Activated CD8-positive, alpha-beta T cell treated with anti-CD3 and anti-CD28 coated beads, Interleukin-2, amount 10 ng/mL, durations not matched to agents 7 days and 5 days (primary cell): ENCODE data around the gene KCNIP4. TPM values are rescaled to one million over a fixed set of nuclear protein-coding genes. Genes with fewer than 3 reads are reported as not detected.

ENCODE experiments used
- ATAC-seq: fragments of 150-1000 bp; cut with Tn5 transposase; one replicate; pipeline ENCODE4 v1.10.0; 2021; ENCODE audit warnings: moderate library complexity
- CTCF ChIA-PET: fragments of 350-600 bp; sonication (Branson Sonifier 250); formaldehyde crosslinking; loops from one replicate; lab custom pipeline; 2021; ENCODE audit warnings: antibody characterized with exemption; lab: Charles Lee
- POLR2A ChIA-PET: fragments of 350-600 bp; sonication (Branson Sonifier 250); formaldehyde crosslinking; loops from one replicate; lab custom pipeline; 2021; ENCODE audit warnings: antibody characterized with exemption; lab: Charles Lee
- DNase-seq: peaks from one replicate; pipeline ENCODE4 v3.0.0-alpha.2; 2020
- H3K27ac Mint-ChIP-seq: one replicate; pipeline ENCODE4 v1.8.0; 2021; ENCODE audit warnings: mild to moderate bottlenecking, mixed read lengths
- H3K27me3 Mint-ChIP-seq: one replicate; pipeline ENCODE4 v1.8.0; 2021; ENCODE audit warnings: low read depth, mixed read lengths
- H3K36me3 Mint-ChIP-seq: one replicate; pipeline ENCODE4 v1.8.0; 2021; ENCODE audit warnings: low read depth, mixed read lengths
- H3K4me1 Mint-ChIP-seq: one replicate; pipeline ENCODE4 v1.8.0; 2021; ENCODE audit warnings: low read depth, mixed read lengths
- H3K4me3 Mint-ChIP-seq: one replicate; pipeline ENCODE4 v1.8.0; 2021; ENCODE audit warnings: mild to moderate bottlenecking, mixed read lengths
- H3K9me3 Mint-ChIP-seq: one replicate; pipeline ENCODE4 v1.8.0; 2022; ENCODE audit warnings: mixed read lengths; ENCODE audit not compliant: insufficient read depth
- microRNA-seq: library from miRNA; unstranded; fragments of <30 nt; microRNA quantifications from one replicate; pipeline ENCODE4 v1.2.0, GENCODE V29; 2022
- total RNA-seq, 2 experiments: library from RNA; stranded (reverse); gene quantifications; one replicate each; pipeline ENCODE4 v1.2.3, GENCODE V29; 2021

The KCNIP4 gene
- total RNA-seq, 2 experiments from 2014 or later: not detected

DNA sequence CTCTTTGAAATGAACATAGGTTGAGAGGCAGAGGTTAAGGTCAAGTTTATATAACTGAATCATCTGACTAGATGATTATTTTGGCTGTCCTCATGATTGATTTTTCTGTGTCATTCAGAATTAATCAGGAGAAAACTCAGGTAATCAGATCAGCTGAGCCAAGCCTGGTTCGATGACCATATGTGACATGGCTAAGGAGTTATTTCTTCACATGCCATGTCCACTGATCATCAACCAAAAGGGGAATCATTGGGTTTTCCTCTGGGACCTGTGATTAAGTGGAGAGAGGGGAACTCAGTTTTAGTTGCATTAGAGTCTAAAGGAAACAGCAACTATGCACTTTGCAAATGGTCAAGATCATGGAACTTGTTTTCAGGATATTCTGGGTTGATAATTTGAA is 1268.6 kb downstream of the KCNIP4 start:
- Mint-ChIP-seq H3K4me1 (no peaks in the 10 kb centered on the region), H3K36me3 (no peaks in the 10 kb centered on the region), H3K4me3 (no peak overlapping the region), H3K9me3 (no peaks in the 10 kb centered on the region), H3K27me3 (peaks cover 13% of the 10 kb centered on the region), H3K27ac (no peak overlapping the region)
- no peak for DNase-seq
- no peak for ATAC-seq
- ChIA-PET CTCF (no interaction called here), POLR2A (no interaction called here)

Small RNA genes within 50 kb of the gene (microRNA-seq; reads per million reads assigned to microRNA genes)
- gene MIR7978: not detected
